Measurements from ENCODE around the gene MPO. TPM values are rescaled to one million over a fixed set of nuclear protein-coding genes. Genes with fewer than 3 reads are reported as not detected.

Gene MPO
- total and polyA plus RNA-seq, 4 donors, result 0.14 to 221 (median 0.52) TPM

GRCh38 chr17:58327363-58328194 is 46.8 kb upstream of the MPO start:
- WGBS, result 74% methylated on average over 19 of the region's 19 CpGs
- Histone ChIP-seq H3K27ac (ENCODE audit: low read depth in 1 of 2, low read length in 2 of 2) (no peak overlapping the region), H3K36me3 (ENCODE audit: control insufficient read depth in 4 of 4, insufficient read depth in 3 of 4, low read depth in 1 of 4, low read length in 3 of 4) (no peaks in the 10 kb centered on the region), H3K4me3 (ENCODE audit: low read depth in 1 of 3, low read length in 3 of 3) (no peak overlapping the region), H3K9ac (ENCODE audit: low read depth in 1 of 2, low read length in 2 of 2) (no peak overlapping the region), H3K9me3 (ENCODE audit: control insufficient read depth in 4 of 4, low read length in 3 of 4) (no peaks in the 10 kb centered on the region), H3K27me3 (ENCODE audit: control insufficient read depth in 4 of 4, insufficient read depth in 4 of 4, low read length in 3 of 4) (no peaks in the 10 kb centered on the region), H3K4me1 (ENCODE audit: control insufficient read depth in 4 of 4, insufficient read depth in 4 of 4, low read length in 3 of 4) (peaks cover 2 to 16% (median 13%) of the 10 kb centered on the region in 4 donors)
- TF ChIP-seq RAD21 (IDR thresholded peaks at IDR 0.05), result no peak
- no peak for TF ChIP-seq GABPA (IDR thresholded peaks at IDR 0.05 in 1 of 2, conservative IDR thresholded peaks at IDR 0.05 in 1 of 2)
- TF ChIP-seq, protein P1, sequence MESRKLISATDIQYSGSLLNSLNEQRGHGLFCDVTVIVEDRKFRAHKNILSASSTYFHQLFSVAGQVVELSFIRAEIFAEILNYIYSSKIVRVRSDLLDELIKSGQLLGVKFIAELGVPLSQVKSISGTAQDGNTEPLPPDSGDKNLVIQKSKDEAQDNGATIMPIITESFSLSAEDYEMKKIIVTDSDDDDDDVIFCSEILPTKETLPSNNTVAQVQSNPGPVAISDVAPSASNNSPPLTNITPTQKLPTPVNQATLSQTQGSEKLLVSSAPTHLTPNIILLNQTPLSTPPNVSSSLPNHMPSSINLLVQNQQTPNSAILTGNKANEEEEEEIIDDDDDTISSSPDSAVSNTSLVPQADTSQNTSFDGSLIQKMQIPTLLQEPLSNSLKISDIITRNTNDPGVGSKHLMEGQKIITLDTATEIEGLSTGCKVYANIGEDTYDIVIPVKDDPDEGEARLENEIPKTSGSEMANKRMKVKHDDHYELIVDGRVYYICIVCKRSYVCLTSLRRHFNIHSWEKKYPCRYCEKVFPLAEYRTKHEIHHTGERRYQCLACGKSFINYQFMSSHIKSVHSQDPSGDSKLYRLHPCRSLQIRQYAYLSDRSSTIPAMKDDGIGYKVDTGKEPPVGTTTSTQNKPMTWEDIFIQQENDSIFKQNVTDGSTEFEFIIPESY (IDR thresholded peaks at IDR 0.05), result no peak
- no peak for TF ChIP-seq JUND (IDR thresholded peaks at IDR 0.05)
- no peak for TF ChIP-seq RXRA (IDR thresholded peaks at IDR 0.05)
- no peak for TF ChIP-seq FOXA2 (IDR thresholded peaks at IDR 0.05)
- TF ChIP-seq TAF1 (conservative IDR thresholded peaks at IDR 0.05), result no peak
- TF ChIP-seq, protein P2, sequence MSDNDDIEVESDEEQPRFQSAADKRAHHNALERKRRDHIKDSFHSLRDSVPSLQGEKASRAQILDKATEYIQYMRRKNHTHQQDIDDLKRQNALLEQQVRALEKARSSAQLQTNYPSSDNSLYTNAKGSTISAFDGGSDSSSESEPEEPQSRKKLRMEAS (IDR thresholded peaks at IDR 0.05), result no peak
- TF ChIP-seq FOXA1 (IDR thresholded peaks at IDR 0.05), result no peak
- TF ChIP-seq YY1 (IDR thresholded peaks at IDR 0.05), result no peak
- no peak for TF ChIP-seq CTCF (IDR thresholded peaks at IDR 0.05; ENCODE audit: low read depth, low read length, missing input control)
- no peak for TF ChIP-seq EGR1 (IDR thresholded peaks at IDR 0.05; ENCODE audit: low read depth in 2 of 2)
- TF ChIP-seq NR2F2 (IDR thresholded peaks at IDR 0.05), result no peak
- no peak for TF ChIP-seq REST (IDR thresholded peaks at IDR 0.05)
- TF ChIP-seq HNF4A (conservative IDR thresholded peaks at IDR 0.05), result no peak
- no peak for TF ChIP-seq SP1 (IDR thresholded peaks at IDR 0.05)
- no peak for DNase-seq (ENCODE audit: low spot score)

All from liver (tissue), 9 donors.